NCI-H2196 (cell line): Measurements from ENCODE around the gene SLC1A6.
A peak's percentile ranks its signal among the peaks of the same experiment; 100 is the strongest.
"Not testable (repeated sequence)": the region's sequence is repeated elsewhere in the genome, so short reads cannot be mapped to it uniquely, and the experiment has no call there.

Experiments
- DNase-seq: peaks from one replicate; lab custom pipeline; 2025; ENCODE audit not compliant: unreplicated experiment; lab: John Stamatoyannopoulos, UW

SLC1A6 gene

DNA sequence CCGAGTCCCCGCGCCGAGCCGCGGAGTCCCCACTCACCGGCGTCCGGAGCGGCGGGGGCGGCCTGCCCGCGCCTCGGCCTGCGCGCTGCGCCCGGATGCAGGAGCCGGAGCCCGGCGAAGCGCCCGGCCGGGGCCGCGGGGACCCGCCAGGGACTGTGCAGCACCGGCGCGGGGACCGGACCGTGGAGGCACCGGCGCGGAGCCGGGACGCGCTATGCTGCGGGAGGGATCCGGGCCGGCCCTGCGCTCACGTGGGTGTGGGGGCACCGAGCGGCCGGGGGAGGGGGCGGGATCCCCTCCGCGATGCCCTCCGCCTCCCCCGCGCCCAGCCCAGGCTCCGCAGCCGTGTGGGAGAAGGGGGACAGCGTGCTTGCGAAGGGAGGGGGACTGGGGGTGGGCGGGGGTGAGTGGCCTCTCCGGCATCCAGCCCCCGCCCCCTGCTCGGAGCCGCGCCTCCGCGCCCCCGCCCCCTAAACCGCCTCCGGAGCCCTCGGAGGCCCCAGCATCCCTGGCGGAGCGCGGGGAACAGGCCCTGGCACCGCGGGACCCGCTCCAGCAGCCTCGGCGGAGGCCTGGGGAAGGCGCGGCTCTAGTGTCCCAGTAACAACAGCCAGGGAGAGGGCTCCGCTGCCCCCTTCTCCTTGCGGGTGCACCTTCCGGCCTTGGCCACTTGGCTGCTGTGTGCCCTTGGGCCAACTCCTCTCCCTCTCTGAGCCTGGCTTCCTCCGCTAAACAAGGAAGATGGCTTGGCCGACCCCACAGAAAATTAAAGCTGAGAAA, at the start of gene SLC1A6:
SLC1A6 (minus strand) TSS at position 389 of the 780 bp plus-strand sequence. CDS start 6,954 bp downstream, outside the sequence.
- DNase-seq: no peak

DNA sequence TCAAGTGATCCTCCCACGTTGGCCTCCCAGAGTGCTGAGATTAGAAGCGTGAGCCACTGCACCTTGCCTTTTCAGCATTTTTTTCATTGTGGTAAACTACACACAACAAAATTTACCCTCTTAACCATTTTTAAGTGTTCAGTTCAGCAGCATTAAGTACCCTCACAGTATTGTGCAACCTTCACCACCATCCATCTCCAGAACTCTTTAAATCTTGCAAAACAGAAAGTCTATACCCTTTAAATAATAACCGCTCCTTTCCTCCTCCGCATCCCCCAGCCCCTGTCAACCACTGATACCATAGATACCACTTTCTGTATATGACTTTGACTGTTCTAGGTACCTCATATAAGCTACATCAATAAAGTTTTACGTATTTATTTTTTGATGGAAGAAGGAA, 48.8 kb upstream of the SLC1A6 start:
- no peak for DNase-seq

DNA sequence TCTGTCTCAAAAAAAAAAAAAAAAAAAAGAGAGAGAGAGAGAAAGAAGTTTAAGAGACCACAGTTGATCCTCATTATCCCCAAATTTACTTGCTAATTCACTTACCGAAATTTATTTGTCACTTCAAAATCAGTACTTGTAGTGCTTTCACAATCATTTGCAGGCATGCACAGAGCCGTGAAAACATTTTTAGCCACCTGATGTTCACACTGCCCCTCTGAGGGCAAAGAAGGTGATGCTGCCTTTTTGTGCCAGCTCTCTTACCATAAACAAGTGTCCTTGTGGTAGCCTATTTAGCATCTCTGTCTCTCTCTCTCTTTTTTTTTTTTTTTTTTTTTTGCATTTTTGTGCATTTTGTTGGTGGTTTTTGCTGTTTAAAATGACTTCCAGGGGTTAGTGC, 45.6 kb upstream of the SLC1A6 start:
- DNase-seq: peak; percentile 4

DNA sequence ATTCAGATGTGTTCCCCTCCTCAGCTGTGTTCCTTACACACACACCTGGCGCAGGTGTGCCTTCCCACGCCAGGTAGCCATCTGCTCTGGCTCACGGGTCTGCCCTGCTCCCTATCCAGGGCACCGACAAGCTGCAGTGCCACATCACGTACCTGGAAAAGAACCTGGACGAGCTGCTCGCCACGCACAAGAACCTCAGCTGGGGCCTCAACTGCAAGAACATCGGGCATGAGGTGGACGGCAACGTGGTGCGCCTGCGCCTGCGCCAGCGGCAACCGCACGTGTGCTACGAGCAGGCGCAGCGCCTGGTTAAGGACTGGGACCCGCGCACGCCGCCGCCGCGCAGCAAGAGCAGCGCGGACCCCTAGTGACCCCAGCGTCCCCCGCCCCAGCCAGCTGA, 43.1 kb upstream of the SLC1A6 start:
- no peak for DNase-seq

DNA sequence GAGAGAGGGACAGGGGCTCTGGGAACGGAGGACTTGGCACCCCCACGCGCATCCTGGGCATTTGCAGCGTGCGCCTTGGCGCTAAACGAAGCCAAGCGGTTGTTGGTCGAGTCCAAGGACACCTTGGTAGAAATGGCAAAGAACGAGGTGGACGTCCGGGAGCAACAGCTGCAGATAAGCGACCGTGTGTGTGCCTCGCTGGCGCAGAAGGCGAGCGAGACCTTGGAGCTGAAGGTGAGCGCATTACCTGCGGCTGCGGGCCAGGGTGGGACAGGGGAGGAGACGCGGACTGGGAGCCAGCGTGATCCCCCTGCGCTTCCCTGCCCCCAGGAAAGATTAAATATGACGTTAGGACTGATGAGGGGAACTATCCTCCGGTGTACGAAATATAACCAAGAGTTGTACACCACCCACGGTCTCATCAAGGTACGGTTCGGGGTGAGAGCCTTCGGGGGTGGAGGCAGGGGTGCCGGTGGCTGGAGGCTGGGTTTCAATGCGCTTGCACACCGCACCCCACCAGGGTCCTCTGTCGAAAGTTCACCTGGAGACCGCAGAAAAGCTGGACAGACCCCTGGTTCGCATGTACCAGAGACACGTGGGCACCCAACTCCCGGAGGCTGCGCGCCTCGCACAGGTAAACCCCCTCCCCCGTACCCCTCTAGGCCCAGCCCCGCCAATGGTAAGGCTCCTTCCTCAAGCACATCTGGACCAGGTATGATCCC, 41.8 kb upstream of the SLC1A6 start:
- DNase-seq: no peak

DNA sequence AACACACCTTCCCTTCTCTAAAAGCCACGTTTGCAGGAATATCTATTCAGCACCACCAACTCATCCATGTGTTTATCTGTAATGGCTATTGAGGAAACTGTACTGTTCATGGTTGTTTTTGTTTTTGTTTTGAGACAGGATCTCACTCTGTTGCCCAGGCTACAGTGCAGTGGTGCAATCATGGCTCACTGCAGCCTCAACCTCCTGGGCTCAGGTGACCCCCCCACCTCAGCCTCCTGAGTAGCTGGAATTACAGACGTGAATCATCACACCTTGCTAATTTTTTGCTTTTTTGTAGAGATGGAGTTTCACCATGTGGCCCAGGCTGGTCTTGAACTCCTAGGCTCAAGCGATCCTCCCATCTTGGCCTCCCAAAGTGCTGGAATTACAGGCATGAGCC, 39.2 kb upstream of the SLC1A6 start:
- not testable (repeated sequence) for DNase-seq

DNA sequence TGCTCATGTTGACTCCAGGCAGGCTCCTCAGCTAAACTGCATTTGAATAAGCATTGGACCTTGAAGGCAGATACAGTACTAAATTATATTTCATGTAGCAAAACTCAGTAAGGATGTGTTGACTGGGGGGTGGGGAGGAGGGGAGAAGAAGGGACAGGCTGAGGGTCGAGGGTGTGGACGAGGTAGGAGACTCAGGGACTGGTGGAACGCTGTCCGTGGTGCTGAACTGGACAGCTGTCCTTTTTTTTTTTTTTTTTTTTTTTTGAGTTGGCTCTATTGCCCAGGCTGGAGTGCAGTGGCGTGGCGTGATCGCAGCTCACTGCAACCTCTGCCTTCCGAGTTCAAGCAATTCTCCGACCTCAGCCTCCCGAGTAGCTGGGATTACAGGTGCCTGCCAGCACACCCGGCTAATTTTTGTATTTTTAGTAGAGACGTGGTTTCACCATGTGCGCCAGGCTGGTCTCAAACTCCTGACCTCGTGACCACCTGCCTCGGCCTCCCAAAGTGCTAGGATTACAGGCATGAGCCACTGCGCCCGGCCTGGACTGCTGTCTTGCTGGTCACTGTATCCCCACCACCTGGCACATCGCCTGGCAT, 36.4 kb upstream of the SLC1A6 start:
- no peak for DNase-seq

DNA sequence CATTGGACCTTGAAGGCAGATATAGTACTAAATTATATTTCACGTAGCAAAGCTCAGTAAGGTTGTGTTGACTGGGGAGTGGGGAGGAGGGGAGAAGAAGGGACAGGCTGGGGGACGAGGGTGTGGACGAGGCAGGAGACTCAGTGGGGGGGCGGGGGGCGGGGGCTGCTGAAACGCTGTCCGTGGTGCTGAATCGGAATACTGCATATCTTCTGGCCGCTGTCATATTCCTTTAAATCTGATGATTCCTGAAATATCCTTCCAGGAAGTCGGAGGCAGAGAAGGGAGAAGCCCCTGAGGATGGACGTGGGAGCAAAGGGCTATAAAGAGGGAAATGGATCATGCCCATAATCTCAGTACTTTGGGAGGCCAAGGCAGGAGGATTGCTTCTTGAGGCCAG, 34.9 kb upstream of the SLC1A6 start:
- no peak for DNase-seq

DNA sequence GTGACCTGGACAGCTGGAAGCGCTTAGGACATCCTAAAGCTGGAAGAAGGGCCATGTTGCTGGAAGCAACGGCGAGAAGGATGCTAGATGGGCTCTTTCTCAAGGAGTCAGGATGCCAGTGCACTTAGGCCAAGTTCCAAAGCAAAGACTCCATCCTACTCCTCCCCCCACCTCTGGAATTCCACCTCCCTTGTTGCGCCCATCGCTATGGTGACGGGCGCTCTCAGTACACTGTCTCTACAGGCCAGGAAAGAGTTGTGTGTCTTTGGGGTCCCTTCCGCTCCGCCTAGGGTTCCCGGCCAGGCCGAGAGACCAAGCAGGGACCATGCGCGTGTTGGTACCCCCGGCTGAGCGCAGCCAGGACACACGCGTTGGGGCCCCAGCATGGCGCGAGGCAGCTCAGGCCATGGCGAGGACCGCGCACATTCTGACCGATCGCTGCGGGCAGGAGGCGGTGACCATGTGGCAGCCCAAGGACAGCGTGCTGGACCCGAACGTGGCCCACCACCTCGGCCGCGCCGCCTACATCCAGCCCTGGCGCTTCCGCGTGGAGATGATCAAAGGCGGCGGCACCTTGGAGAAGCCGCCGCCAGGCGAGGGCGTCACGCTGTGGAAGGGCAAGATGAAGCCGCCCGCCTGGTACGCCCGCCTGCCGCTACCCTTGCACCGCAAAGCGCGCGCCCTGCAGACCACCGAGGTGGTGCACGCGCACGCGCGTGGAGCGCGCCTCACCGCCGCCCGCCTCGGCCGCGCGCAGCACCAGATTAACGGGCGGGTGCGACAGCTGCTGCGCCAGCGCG, 31.0 kb upstream of the SLC1A6 start:
- DNase-seq: no peak

DNA sequence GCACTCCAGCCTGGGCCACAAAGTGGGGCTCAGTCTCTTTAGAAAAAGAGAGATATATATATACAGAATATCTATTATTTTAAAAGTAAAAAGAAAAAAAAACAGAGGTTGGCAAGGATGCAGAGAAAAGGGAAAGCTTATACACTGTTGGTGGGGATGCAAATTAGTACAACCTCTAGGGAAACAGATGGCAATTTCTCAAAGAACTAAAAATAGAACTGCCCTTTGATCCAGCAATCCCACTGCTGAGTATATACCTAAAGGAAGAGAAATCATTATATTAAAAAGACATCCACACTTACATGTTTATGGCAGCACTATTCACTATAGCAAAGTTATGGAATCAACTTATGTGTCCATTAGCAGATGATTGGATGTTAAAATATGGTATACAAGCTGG, 28.6 kb upstream of the SLC1A6 start:
- no peak for DNase-seq

DNA sequence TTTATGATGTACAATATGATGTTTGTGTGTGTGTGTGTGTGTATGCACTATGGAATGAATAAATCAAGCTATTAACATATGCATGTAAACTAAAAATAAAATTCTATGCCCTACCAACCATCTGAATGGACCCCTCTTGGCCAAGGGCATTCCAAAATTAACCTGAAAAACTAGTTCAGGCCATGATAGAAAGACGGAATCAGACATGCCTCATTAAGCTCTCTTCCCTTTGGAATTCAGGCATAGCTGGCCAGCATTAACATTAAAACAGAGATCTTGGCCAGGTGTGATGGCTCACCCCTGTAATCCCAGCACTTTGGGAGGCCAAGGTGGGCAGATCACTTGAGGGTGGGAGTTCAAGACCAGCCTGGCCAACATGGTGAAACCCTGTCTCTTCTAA, 18.3 kb upstream of the SLC1A6 start:
- no peak for DNase-seq

DNA sequence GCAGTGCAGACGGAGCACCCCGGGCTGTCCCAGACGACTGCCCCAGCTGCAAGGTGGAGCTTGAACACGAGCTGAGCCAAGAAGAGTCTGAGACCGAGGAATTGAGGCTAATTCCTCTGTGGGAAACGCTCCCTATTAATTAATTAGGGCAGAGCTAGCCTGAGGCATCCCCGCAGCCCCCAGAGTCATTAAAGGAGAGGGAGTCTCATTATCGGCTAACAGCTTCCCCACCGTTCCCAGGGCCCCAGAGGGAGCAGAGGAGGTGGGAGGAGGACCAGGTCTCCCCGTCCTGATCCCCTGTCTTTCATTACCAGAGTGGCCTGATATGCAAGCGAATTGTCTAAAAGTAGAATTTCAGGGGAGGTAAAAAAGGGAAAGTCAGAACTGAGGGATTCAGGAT, 13.1 kb upstream of the SLC1A6 start:
- no peak for DNase-seq

DNA sequence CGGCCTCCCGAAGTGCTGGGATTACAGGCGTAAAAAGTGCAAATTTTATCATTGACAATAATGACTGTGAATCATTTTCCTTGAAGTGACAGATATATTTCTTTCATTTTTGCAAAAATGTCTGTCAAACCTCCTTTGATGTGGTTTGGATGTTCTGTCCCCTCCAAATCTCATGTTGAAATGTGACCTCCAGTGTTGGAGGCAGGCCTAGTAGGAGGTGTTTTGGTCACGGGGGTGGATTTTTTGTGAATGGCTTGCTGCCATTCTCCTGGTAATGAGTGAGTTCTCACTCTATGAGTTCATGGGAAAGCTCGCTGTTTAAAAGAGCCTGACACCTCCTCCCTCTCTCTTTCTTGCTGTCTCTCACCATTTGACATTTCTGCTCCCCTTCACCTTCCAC, 5.5 kb upstream of the SLC1A6 start:
- no peak for DNase-seq

DNA sequence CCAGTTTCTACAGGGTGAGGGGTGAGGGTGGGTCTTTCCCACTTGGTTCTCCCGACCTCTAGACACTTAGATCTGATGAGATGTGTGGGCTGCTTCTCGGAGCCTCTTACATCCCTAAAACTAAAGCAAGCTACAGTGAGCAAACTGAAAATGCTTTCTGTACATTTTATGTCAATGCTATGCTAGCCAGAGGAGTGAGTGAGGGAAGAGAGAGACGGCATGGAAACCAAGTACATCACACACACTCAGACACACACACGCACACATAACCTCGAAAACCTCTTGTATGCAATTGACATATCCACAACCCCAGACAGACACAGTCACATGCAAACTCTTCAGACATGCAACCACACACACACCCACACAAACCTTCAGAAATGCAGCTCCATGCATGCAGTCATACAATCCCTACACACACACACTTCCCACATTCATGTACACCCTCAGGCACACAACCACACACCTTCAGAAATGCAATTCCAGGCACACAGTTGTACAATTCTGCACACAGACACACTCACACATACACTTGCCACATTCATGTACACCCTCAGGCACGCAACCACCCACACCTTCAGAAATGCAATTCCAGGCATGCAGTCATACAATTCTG, 1.4 kb downstream of the SLC1A6 start:
- no peak for DNase-seq

DNA sequence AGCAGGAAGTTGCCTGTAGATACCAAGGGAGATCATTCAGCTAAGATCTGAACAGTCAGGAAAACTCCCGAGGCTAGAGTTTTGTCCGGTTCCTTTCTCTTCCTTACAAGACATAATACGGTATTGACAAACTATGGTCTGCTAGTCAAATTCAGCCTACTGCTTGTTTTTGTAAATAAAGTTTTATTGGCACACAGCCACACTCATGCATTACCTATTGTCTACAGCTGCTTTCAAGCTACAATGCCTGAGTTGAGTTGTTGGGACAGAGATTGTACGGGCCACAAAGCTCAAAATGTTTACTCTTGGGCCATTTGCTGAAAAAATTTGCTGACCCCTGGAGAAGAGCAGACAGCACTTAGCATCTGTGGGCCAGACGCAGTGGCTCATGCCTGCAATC, 2.5 kb downstream of the SLC1A6 start:
- no peak for DNase-seq

DNA sequence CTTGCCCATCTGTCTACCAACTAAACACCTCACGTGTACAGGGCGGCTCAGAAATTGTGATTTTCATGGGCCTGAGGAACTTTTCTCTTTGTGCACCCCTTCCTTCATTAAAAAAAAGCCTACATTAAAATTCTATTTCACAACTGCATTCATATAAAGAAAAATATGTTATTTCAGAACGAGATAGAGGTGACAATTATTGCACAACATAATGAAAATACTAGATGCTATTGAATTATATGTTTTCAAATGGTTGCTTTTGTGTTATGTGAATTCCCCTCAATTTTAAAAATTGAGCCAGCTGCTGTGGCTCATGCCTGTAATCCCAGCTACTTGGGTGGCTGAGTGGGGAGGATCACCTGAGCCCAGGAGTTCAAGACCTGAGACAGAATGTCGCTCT, 5.2 kb downstream of the SLC1A6 start:
- no peak for DNase-seq

DNA sequence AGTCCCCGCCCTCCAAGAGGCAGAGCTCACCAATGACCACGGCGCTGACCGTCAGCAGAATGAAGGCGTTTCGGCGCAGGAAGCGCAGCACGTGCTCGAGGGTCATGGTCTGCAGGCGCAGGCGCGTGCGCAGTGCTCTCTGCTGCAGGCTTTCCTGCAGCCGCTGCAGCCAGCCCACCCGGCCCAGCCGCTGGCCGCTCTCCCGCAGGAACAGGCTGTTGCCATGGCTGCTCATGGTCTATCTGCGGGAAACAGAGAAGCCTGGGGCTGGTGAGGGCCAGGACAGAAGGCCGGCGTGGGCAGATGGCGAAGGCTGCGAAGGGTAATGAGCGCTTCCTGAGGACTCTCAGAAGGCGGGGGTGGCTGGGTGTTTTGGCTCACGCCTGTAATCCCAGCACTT, 7.0 kb downstream of the SLC1A6 start:
- no peak for DNase-seq

DNA sequence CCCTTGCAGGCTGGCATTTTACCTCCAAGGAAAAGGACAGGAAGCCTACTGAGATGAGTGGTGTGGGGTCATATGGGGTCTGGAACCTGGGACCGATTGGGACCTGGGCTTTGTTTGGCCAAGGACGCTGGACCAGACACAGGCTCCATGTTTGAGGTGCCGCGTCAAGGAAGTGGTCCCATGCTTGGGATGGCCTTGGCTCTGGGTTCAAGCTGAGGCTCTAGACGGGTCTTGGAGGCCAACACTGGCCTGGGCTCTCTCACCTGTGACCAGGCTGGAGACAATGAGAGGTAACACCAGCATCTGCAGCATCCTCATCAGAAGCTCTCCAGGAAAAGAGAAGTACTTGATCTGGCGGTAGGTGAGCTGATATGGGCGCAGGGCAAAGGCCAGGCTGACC, 8.2 kb downstream of the SLC1A6 start:
- DNase-seq: no peak

DNA sequence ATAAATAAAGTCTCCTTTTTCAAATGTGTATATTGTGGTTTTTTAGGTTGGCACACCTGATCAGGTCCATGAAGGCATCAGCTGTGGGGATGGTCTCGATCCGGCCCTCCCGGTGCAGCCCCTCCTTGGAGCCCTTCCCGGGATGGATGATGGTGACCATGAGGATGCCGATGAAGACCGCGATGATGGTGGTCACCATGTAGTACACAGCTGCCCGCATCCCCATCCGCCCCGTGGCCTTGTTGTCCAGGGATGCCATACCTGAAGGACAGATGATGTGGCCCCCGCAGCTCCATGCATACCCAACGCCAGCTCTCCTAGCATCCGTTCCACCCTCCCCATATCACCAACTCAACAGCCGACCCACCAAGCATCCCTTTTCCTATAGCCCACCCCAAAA, 11.4 kb downstream of the SLC1A6 start:
- no peak for DNase-seq

DNA sequence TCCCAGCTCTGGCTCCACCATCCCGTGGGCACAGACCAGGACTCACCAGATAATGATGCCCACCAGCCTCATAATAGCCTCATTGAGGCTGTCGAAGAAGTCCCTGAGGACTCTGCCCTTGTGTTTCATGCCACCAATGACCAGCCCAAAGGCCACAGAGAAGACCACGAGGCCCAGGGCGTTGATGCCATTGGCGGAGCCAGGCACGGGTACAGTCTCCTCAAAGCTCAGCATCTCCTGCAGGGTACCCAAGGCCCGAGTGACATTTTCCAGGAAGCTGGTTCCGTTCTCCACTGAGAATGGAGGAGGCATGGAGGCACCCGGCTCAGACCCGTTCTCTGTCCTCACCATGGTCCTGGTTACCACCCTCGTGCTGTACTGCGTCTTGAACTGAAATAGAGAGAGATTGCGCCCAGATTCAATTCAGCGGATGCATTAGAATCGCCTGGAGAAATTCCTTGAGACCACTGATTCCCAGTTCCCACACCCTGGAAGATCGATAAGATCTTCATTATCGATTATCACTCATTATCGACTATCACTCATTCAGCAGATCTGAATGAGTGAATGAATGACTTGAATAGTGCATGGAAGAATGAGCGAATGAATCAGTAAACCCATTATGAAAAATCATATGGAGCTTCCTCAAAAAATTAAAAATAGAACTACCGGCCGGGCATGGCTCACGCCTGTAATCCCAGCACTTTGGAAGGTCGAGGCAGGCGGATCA, 17.5 kb downstream of the SLC1A6 start:
- DNase-seq: no peak
